K562 (cell line): ENCODE results near the gene DCLK1. TPM values are rescaled to one million over a fixed set of nuclear protein-coding genes. Genes with fewer than 3 reads are reported as not detected.

Experiments used
- BCLAF1 ChIP-seq, 2 experiments: fragments of 450-650 bp in 1 of 2; IDR thresholded peaks; 2 replicates each; pipeline ENCODE4 v1.6.1; 2011 to 2017; ENCODE audit warnings: low read depth in 2 of 2, antibody characterized with exemption in 1 of 2, borderline replicate concordance in 1 of 2, low read length in 1 of 2, mild to moderate bottlenecking in 1 of 2, mixed read lengths in 1 of 2; ENCODE audit not compliant: control insufficient read depth in 1 of 2
- HNRNPH1 ChIP-seq: fragments of 200-400 bp; formaldehyde crosslinking; optimal IDR thresholded peaks from 2 replicates; pipeline ENCODE3; 2017; ENCODE audit warnings: low read depth, mild to moderate bottlenecking, low read length, moderate library complexity
- RERE ChIP-seq: sonication (generic); formaldehyde crosslinking; IDR thresholded peaks from 2 replicates; pipeline ENCODE4 v1.8.0; 2023; ENCODE audit warnings: missing genetic modification reagents, mild to moderate bottlenecking, borderline replicate concordance
- ZNF512 ChIP-seq: IDR thresholded peaks from 2 replicates; pipeline ENCODE4 v1.6.1; 2016; ENCODE audit warnings: missing genetic modification characterization, missing compliant biosample characterization
- ZNF584 ChIP-seq: fragments of 200-800 bp; sonication (Bioruptor generic); IDR thresholded peaks from 2 replicates; pipeline ENCODE4 v1.6.1; 2016; ENCODE audit warnings: low read depth, mild to moderate bottlenecking, missing genetic modification characterization, missing compliant biosample characterization
- polyA plus RNA-seq, 8 experiments: library from polyadenylated mRNA; depleted of rRNA in 4 of 8; stranded (reverse) in 5 of 8; unstranded in 3 of 8; fragments of >200 nt; fragmentation: Nextera tagmentation in 2 of 8; fragmentation: Illumina TruSeq in 1 of 8; extraction: Ambion mirVana in 2 of 8; extraction: Trizol in 1 of 8; gene quantifications; 2 replicates each; pipeline versions ENCODE4 v1.2.1 to v1.2.3, GENCODE V29; 2011 to 2014; ENCODE audit warnings: inconsistent platforms in 1 of 8, missing spikeins in 1 of 8
- total RNA-seq, 7 experiments: library from RNA; depleted of rRNA in 6 of 7; stranded (reverse); fragments of >200 nt in 6 of 7; fragmentation: Illumina TruSeq in 2 of 7; extraction: Trizol in 2 of 7; gene quantifications; 2 replicates each; pipeline versions ENCODE4 v1.2.1 to v1.2.3, GENCODE V29; 2011 to 2021; ENCODE audit warnings: low replicate concordance in 1 of 7

The DCLK1 gene
- total and polyA plus RNA-seq, 9 of the 15 experiments (the other 6 are each of a cell fraction or from before 2014, with no cell fraction given) = 0.07 TPM; not detected in 8

DNA sequence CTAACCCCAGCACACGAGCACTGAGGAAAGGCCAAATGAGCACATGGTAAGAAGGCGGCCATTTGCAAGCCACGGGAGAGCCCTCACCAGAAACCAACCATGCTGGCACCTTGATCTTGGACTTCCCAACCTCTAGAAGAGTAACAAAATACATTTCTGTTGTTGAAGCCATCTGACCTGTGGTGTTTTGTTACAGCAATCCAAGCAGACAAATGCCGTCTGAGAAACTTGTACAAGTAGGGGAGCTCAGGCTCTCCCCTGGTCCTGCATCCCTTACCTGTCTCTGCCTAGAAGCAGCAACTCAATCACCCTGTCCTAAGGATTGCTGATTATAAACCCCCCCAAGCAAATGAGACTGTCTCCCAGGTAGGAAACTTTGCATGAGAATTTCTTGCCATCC, 399.7 kb downstream of the DCLK1 start (continued):
- TF ChIP-seq RERE (CRISPR knock-in tag) (no peak), BCLAF1 (IDR thresholded peaks at IDR 0.05; ENCODE audit: borderline replicate concordance in 1 of 2, control insufficient read depth in 1 of 2, low read depth in 2 of 2, low read length in 1 of 2) (no peak), ZNF584 (CRISPR knock-in tag) (no peak), ZNF512 (tag) (no peak), HNRNPH1 (no peak)
